Natural killer cell treated with Interleukin-12 subunit alpha and Interleukin-12 subunit beta and Interleukin-15 and Interleukin-18, amount 100 ng/mL, for 72 hours (primary cell): Measurements from ENCODE around the gene TUBA4B. TPM values are rescaled to one million over a fixed set of nuclear protein-coding genes. Genes with fewer than 3 reads are reported as not detected.
A peak's percentile ranks its signal among the peaks of the same experiment; 100 is the strongest.

Source experiments
- ATAC-seq, 2 donors: fragments of 150-1000 bp; cut with Tn5 transposase in 1 of 2; sonication (Bioruptor Pico), chemical (Tn5 transposase) in 1 of 2; 2 replicates each; pipeline ENCODE4 v1.10.0; 2021
- DNase-seq: peaks from one replicate; pipeline ENCODE4 v3.0.0; 2022; ENCODE audit warnings: low spot score
- H3K27ac Mint-ChIP-seq, 2 donors: 1 replicate in 1 of 2; 2 replicates in 1 of 2; pipeline ENCODE4 v1.8.0; 2022; ENCODE audit warnings: mixed read lengths in 2 of 2, mild to moderate bottlenecking in 1 of 2, moderate library complexity in 1 of 2
- H3K27me3 Mint-ChIP-seq, 2 donors: 1 replicate in 1 of 2; 2 replicates in 1 of 2; pipeline ENCODE4 v1.8.0; 2022; ENCODE audit warnings: mixed read lengths in 2 of 2
- H3K36me3 Mint-ChIP-seq: one replicate; pipeline ENCODE4 v1.8.0; 2022; ENCODE audit warnings: mixed read lengths
- H3K4me1 Mint-ChIP-seq, 2 donors: 1 replicate in 1 of 2; 2 replicates in 1 of 2; pipeline ENCODE4 v1.8.0; 2022; ENCODE audit warnings: low read depth in 2 of 2, mixed read lengths in 2 of 2, mild to moderate bottlenecking in 1 of 2
- H3K4me3 Mint-ChIP-seq: one replicate; pipeline ENCODE4 v1.8.0; 2022; ENCODE audit warnings: mixed read lengths
- H3K9me3 Mint-ChIP-seq: 2 replicates; pipeline ENCODE4 v1.8.0; 2022; ENCODE audit warnings: mixed read lengths
- total RNA-seq, 2 donors: library from RNA; stranded (reverse); gene quantifications; one replicate each; pipeline ENCODE4 v1.2.3, GENCODE V29; 2022

The TUBA4B gene
- total RNA-seq, 2 donors from 2014 or later: not detected

GRCh38 chr2:219291910-219292490 is 39.0 kb downstream of the TUBA4B start:
- Mint-ChIP-seq H3K27ac (no peak overlapping the region), H3K4me3 (no peak overlapping the region), H3K4me1 (peaks cover 6 to 14% of the 10 kb centered on the region in 2 donors), H3K36me3 (no peaks in the 10 kb centered on the region), H3K9me3 (no peaks in the 10 kb centered on the region), H3K27me3 (no peaks in the 10 kb centered on the region)
- ATAC-seq (no peak), DNase-seq (no peak)

DNA sequence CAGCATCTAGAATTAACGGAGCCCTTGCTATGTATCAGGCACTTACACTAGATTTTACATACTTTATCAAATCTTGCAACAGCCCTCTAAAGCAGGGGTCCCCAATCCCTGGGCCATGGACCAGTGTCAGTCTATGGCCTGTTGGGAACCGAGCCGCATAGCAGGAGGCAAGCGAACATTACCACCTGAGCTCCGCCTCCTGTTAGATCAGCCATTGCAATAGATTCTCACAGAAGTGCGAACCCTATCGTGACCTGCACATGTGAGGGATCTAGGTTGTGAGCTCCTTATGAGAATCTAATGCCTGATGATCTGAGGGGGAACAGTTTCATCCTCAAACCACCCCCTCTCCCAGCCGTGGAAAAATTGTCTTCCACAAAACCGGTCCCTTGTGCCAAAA is 39.6 kb downstream of the TUBA4B start:
- peaks cover 6 to 14% of the 10 kb centered on the region in 2 donors for H3K4me1 Mint-ChIP-seq
- H3K27ac Mint-ChIP-seq: no peak overlapping the region
- no peaks in the 10 kb centered on the region for H3K27me3 Mint-ChIP-seq
- ATAC-seq (no peak), DNase-seq (no peak)
- H3K36me3 Mint-ChIP-seq: no peaks in the 10 kb centered on the region
- no peaks in the 10 kb centered on the region for H3K9me3 Mint-ChIP-seq
- H3K4me3 Mint-ChIP-seq: no peak overlapping the region

DNA sequence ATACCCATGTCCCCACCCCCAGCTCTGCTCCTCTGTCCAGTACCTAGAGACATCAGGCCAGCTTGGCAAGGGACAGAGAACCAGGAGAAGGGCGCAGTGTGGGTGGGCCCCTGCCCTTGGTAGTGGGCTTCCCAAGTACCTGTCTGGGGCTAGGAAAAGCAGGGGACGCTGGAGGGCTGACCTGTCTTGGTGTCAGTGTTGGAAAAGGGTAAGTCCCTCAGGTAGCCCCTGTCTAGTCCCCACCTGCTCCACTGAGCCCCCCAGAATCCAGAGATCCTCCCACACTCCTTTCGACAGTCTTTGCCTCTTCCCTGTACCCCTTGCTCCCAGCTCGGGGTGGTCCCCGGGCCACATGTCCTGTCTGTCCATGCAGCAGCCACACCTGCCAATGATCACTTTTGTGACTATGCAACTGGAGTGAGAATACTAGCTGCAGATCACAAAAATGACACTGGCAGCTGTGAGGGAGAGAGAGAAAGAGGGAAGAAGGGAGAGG is 40.7 kb downstream of the TUBA4B start:
- DNase-seq (no peak), ATAC-seq (no peak)
- Mint-ChIP-seq H3K36me3 (no peaks in the 10 kb centered on the region), H3K4me3 (peak overlapping the region; percentile 81), H3K27me3 (no peaks in the 10 kb centered on the region), H3K27ac (peak overlapping the region; percentile 23 to 51), H3K4me1 (peaks cover 6 to 12% of the 10 kb centered on the region in 2 donors), H3K9me3 (no peaks in the 10 kb centered on the region)

- peaks cover 6 to 12% of the 10 kb centered on the region in 2 donors for H3K4me1 Mint-ChIP-seq
- ATAC-seq (peak; percentile 94 to 95), DNase-seq (peak; percentile 90)
- peak overlapping the region; percentile 81 for H3K4me3 Mint-ChIP-seq
- H3K27me3 Mint-ChIP-seq: no peaks in the 10 kb centered on the region
- no peaks in the 10 kb centered on the region for H3K36me3 Mint-ChIP-seq
- peak overlapping the region; percentile 23 to 51 for H3K27ac Mint-ChIP-seq
- H3K9me3 Mint-ChIP-seq: no peaks in the 10 kb centered on the region
These were observed 41.6 kb downstream of the TUBA4B start for GRCh38 chr2:219294356-219295351.

DNA sequence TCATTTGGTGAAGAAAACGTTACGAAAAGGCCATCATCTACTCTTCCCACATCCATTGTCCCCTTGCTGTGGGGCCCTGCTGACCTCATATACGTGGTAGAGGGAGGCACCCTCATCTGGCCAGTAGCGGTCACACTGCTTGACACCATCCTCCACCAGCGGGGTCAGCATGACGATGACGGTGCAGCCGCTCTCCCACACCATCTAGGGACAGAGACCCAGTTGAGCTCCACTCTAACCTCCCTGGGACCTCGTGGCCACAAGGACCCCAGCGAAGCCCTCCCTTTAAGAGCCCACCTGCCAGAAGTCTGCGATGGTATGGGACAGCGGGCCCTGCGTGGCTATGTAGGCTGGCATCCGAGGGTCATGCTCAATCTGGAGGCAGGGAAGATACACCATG is 43.1 kb downstream of the TUBA4B start:
- ATAC-seq (no peak), DNase-seq (no peak)
- Mint-ChIP-seq H3K27ac (no peak overlapping the region), H3K4me1 (peaks cover 6 to 12% of the 10 kb centered on the region in 2 donors), H3K4me3 (no peak overlapping the region), H3K36me3 (no peaks in the 10 kb centered on the region), H3K27me3 (peaks cover 2 to 4% of the 10 kb centered on the region in 2 donors), H3K9me3 (no peaks in the 10 kb centered on the region)

GRCh38 chr2:219296631-219297391 is 43.8 kb downstream of the TUBA4B start:
- Mint-ChIP-seq H3K9me3 (no peaks in the 10 kb centered on the region), H3K27me3 (peaks cover 6 to 9% of the 10 kb centered on the region in 2 donors), H3K27ac (no peak overlapping the region), H3K36me3 (no peaks in the 10 kb centered on the region), H3K4me3 (no peak overlapping the region), H3K4me1 (peaks cover 6 to 12% of the 10 kb centered on the region in 2 donors)
- DNase-seq: no peak
- ATAC-seq: no peak

GRCh38 chr2:219297766-219298456 is 44.9 kb downstream of the TUBA4B start:
- no peak overlapping the region for H3K27ac Mint-ChIP-seq
- H3K27me3 Mint-ChIP-seq: peaks cover 9% of the 10 kb centered on the region in 2 donors
- no peak for ATAC-seq
- DNase-seq: no peak
- peaks cover 6 to 12% of the 10 kb centered on the region in 2 donors for H3K4me1 Mint-ChIP-seq
- H3K4me3 Mint-ChIP-seq: no peak overlapping the region
- no peaks in the 10 kb centered on the region for H3K9me3 Mint-ChIP-seq
- H3K36me3 Mint-ChIP-seq: no peaks in the 10 kb centered on the region

GRCh38 chr2:219298759-219299371 is 45.8 kb downstream of the TUBA4B start:
- DNase-seq (peak; percentile 88), ATAC-seq (peak; percentile 69 to 73)
- Mint-ChIP-seq H3K27ac (no peak overlapping the region), H3K4me1 (peaks cover 6 to 11% of the 10 kb centered on the region in 2 donors), H3K36me3 (no peaks in the 10 kb centered on the region), H3K9me3 (no peaks in the 10 kb centered on the region), H3K4me3 (no peak overlapping the region), H3K27me3 (peaks cover 13 to 16% of the 10 kb centered on the region in 2 donors)

GRCh38 chr2:219299372-219299760 is 46.3 kb downstream of the TUBA4B start:
- Mint-ChIP-seq H3K36me3 (no peaks in the 10 kb centered on the region), H3K27me3 (peaks cover 16 to 19% of the 10 kb centered on the region in 2 donors), H3K9me3 (no peaks in the 10 kb centered on the region), H3K27ac (no peak overlapping the region), H3K4me3 (no peak overlapping the region), H3K4me1 (peaks cover 2 to 6% of the 10 kb centered on the region in 2 donors)
- no peak for ATAC-seq
- no peak for DNase-seq

GRCh38 chr2:219300022-219300421 is 47.0 kb downstream of the TUBA4B start:
- no peak overlapping the region for H3K27ac Mint-ChIP-seq

GRCh38 chr2:219302412-219302968 is 49.4 kb downstream of the TUBA4B start:
- no peak overlapping the region for H3K4me3 Mint-ChIP-seq
- no peaks in the 10 kb centered on the region for H3K9me3 Mint-ChIP-seq
- H3K27me3 Mint-ChIP-seq: peaks cover 36 to 47% of the 10 kb centered on the region in 2 donors
- ATAC-seq: no peak
- no peaks in the 10 kb centered on the region for H3K36me3 Mint-ChIP-seq
- no peaks in the 10 kb centered on the region for H3K4me1 Mint-ChIP-seq
- DNase-seq: no peak
- no peak overlapping the region for H3K27ac Mint-ChIP-seq

More at GRCh38 chr2:219300022-219300421, 47.0 kb downstream of the TUBA4B start:
- Mint-ChIP-seq H3K9me3 (no peaks in the 10 kb centered on the region), H3K36me3 (no peaks in the 10 kb centered on the region), H3K4me1 (peaks cover 0 to 4% of the 10 kb centered on the region in 2 donors), H3K4me3 (no peak overlapping the region), H3K27me3 (peaks cover 22 to 26% of the 10 kb centered on the region in 2 donors)
- no peak for DNase-seq
- ATAC-seq: no peak

GRCh38 chr2:219304223-219304622 is 51.2 kb downstream of the TUBA4B start:
- peaks cover 44 to 51% of the 10 kb centered on the region in 2 donors for H3K27me3 Mint-ChIP-seq
- no peak overlapping the region for H3K4me3 Mint-ChIP-seq
- no peaks in the 10 kb centered on the region for H3K4me1 Mint-ChIP-seq
- no peak for DNase-seq
- H3K9me3 Mint-ChIP-seq: no peaks in the 10 kb centered on the region
- ATAC-seq: no peak
- no peak overlapping the region for H3K27ac Mint-ChIP-seq
- no peaks in the 10 kb centered on the region for H3K36me3 Mint-ChIP-seq
